ENCODE data around the gene ADISSP. TPM values are rescaled to one million over a fixed set of nuclear protein-coding genes. Genes with fewer than 3 reads are reported as not detected.

ADISSP gene
- total RNA-seq, 1 experiment from 2014 or later: 244 TPM

DNA sequence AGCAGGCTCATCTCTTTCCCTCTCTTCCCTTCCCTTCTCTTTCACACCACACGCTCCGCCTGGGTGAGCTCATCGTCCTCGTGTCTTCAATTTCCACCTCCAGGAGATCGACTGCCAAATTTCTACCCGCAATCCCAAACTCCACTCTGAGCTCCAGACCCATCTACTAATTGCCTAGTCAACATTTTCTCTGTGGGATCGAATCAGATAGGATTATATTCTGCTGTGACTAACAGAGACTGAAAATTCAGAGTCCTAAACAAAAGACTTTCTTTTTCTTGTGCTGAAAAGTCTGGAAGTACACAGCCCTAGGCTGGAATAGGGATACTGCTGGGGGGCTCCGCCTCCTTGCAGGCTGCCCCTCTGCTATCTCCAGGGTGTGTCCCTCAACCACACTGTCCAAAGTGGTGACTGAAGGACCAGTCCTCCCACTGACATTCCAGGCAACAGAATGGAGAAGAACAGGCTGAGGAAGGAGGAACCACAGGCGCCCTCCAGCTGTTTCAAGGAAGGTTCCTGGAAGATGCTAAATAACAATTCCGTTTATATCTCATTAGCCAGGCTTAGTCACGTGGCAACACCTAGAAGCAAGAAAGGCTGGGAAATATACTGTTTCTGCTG is 40.0 kb downstream of the ADISSP start:
- Histone ChIP-seq H3K27me3 (ENCODE audit: low read length) (no peaks in the 10 kb centered on the region), H3K9ac (ENCODE audit: low read length) (no peak overlapping the region), H3F3A (ENCODE audit: low read length, unreplicated experiment) (no peaks in the 10 kb centered on the region), H3K4me1 (ENCODE audit: insufficient read depth, low read length) (peaks cover 20% of the 10 kb centered on the region), H3K9me2 (replicated peaks; ENCODE audit: low read length) (no peaks in the 10 kb centered on the region), H2AFZ (ENCODE audit: low read length) (peak overlapping the region; percentile 62), H3K79me2 (ENCODE audit: low read length) (no peaks in the 10 kb centered on the region), H3K36me3 (ENCODE audit: low read depth, low read length) (no peaks in the 10 kb centered on the region), H3K4me2 (ENCODE audit: low read length) (peak overlapping the region; percentile 65), H4K20me1 (ENCODE audit: low read length) (no peaks in the 10 kb centered on the region), H3K4me3 (ENCODE audit: low read length) (peak overlapping the region; percentile 47; the same call in 1 of the 2 replicates), H3K9me3 (ENCODE audit: low read length) (no peaks in the 10 kb centered on the region), H3K27ac (ENCODE audit: low read length) (no peak overlapping the region)
- POLR2A ChIA-PET (ENCODE audit: unreplicated experiment): interaction anchor here (0.7 kb wide), 1 partner anchor 850 kb away, joined by 3 read pairs; no protein-coding TSS in a partner anchor
- BruUV-seq (replicated peaks): no TSS peak
- intact Hi-C loops (cut with micrococcal nuclease): no loop called here
- DNase-seq: peak; percentile 42
- TF ChIP-seq, protein P1, sequence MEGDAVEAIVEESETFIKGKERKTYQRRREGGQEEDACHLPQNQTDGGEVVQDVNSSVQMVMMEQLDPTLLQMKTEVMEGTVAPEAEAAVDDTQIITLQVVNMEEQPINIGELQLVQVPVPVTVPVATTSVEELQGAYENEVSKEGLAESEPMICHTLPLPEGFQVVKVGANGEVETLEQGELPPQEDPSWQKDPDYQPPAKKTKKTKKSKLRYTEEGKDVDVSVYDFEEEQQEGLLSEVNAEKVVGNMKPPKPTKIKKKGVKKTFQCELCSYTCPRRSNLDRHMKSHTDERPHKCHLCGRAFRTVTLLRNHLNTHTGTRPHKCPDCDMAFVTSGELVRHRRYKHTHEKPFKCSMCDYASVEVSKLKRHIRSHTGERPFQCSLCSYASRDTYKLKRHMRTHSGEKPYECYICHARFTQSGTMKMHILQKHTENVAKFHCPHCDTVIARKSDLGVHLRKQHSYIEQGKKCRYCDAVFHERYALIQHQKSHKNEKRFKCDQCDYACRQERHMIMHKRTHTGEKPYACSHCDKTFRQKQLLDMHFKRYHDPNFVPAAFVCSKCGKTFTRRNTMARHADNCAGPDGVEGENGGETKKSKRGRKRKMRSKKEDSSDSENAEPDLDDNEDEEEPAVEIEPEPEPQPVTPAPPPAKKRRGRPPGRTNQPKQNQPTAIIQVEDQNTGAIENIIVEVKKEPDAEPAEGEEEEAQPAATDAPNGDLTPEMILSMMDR (conservative IDR thresholded peaks at IDR 0.05; ENCODE audit: low read depth, low read length): no peak
- no peak for TF ChIP-seq EZH2phosphoT487 (IDR thresholded peaks at IDR 0.05; ENCODE audit: borderline replicate concordance, low read length)
- TF ChIP-seq EZH2 (IDR thresholded peaks at IDR 0.05; ENCODE audit: low read length, unreplicated experiment): no peak
- CTCF ChIA-PET: interaction anchor here (0.6 to 1.1 kb wide), 3 partner anchors 11 to 81 kb away, joined by 3 to 4 read pairs (median 3); partner anchors contain the start of gene ADISSP
- peak; percentile 57 for ATAC-seq

DNA sequence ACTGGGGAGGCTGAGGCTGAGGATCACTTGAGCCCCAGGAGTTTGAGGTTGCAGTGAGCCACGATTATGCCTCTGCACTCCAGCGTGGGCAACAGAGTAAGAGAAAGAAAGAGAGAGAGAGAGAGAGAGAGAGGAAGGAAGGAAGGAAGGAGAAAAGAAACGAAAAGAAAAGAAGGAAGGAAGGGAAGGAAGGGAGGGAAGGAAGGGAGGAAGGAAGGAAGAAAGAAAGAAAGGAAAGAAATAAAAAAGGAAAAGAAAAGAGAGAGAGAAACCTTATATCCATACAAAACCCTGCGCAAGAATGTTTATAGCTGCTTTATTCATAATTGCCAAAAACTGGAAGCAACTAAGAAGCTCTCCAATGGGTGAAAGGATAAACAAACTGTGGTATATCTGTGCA is 43.2 kb downstream of the ADISSP start:
- ChIA-PET POLR2A (ENCODE audit: unreplicated experiment) (no interaction called here), CTCF (no interaction called here)
- Histone ChIP-seq H3K79me2 (ENCODE audit: low read length) (no peaks in the 10 kb centered on the region), H3K9ac (ENCODE audit: low read length) (no peak overlapping the region), H3K27ac (ENCODE audit: low read length) (no peak overlapping the region), H3K4me3 (ENCODE audit: low read length) (no peak overlapping the region), H4K20me1 (ENCODE audit: low read length) (no peaks in the 10 kb centered on the region), H3K4me1 (ENCODE audit: insufficient read depth, low read length) (peaks cover 20% of the 10 kb centered on the region), H3K9me2 (replicated peaks; ENCODE audit: low read length) (no peaks in the 10 kb centered on the region), H3K4me2 (ENCODE audit: low read length) (no peak overlapping the region), H3K36me3 (ENCODE audit: low read depth, low read length) (no peaks in the 10 kb centered on the region), H3K9me3 (ENCODE audit: low read length) (no peaks in the 10 kb centered on the region), H3K27me3 (ENCODE audit: low read length) (peaks cover 8% of the 10 kb centered on the region; the same call in 1 of the 2 replicates), H2AFZ (ENCODE audit: low read length) (no peak overlapping the region), H3F3A (ENCODE audit: low read length, unreplicated experiment) (no peaks in the 10 kb centered on the region)
- no TSS peak for BruUV-seq (replicated peaks)
- intact Hi-C loops (cut with micrococcal nuclease): loop anchor here (5.0 kb wide), 1 partner anchor 43 kb away; the partner anchor contains the start of gene ADISSP
- DNase-seq: no peak
- no peak for ATAC-seq
- TF ChIP-seq EZH2phosphoT487 (IDR thresholded peaks at IDR 0.05; ENCODE audit: borderline replicate concordance, low read length) (no peak), EZH2 (IDR thresholded peaks at IDR 0.05; ENCODE audit: low read length, unreplicated experiment) (no peak)
- TF ChIP-seq, protein P1 (conservative IDR thresholded peaks at IDR 0.05; ENCODE audit: low read depth, low read length): no peak

DNA sequence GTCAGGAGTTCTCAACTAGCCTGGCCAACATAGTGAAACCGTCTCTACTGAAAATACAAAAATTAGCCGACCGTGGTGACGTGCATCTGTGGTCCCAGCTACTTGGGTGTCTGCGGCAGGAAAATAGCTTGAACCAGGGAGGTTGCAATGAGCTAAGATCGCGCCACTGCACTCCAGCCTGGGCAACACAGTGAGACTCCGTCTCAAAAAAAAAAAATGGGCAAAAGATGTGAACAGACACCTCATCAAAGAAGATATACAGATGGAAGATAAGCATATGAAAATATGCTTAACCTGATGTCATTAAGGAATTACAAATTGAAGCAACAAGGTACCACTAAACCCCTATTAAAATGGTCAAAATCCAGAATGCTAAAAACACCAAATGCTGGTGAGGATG is 44.3 kb downstream of the ADISSP start:
- ATAC-seq (no peak), DNase-seq (no peak)
- POLR2A ChIA-PET (ENCODE audit: unreplicated experiment): interaction anchor here (0.6 kb wide), 1 partner anchor 113 kb away, joined by 3 read pairs; no protein-coding TSS in a partner anchor
- Histone ChIP-seq H3K27ac (ENCODE audit: low read length) (no peak overlapping the region), H3K4me3 (ENCODE audit: low read length) (no peak overlapping the region), H3K4me1 (ENCODE audit: insufficient read depth, low read length) (peaks cover 12% of the 10 kb centered on the region; the same call in 1 of the 2 replicates), H3K27me3 (ENCODE audit: low read length) (peaks cover 8% of the 10 kb centered on the region; the same call in 1 of the 2 replicates), H3K79me2 (ENCODE audit: low read length) (no peaks in the 10 kb centered on the region), H3K9me3 (ENCODE audit: low read length) (no peaks in the 10 kb centered on the region), H3F3A (ENCODE audit: low read length, unreplicated experiment) (no peaks in the 10 kb centered on the region), H3K9ac (ENCODE audit: low read length) (no peak overlapping the region), H3K36me3 (ENCODE audit: low read depth, low read length) (no peaks in the 10 kb centered on the region), H3K4me2 (ENCODE audit: low read length) (no peak overlapping the region), H2AFZ (ENCODE audit: low read length) (no peak overlapping the region), H3K9me2 (replicated peaks; ENCODE audit: low read length) (no peaks in the 10 kb centered on the region), H4K20me1 (ENCODE audit: low read length) (no peaks in the 10 kb centered on the region)
- intact Hi-C loops (cut with micrococcal nuclease): loop anchor here (5.0 kb wide), 1 partner anchor 44 kb away; the partner anchor contains the start of gene ADISSP
- BruUV-seq (replicated peaks): no TSS peak
- TF ChIP-seq EZH2 (IDR thresholded peaks at IDR 0.05; ENCODE audit: low read length, unreplicated experiment) (no peak), EZH2phosphoT487 (IDR thresholded peaks at IDR 0.05; ENCODE audit: borderline replicate concordance, low read length) (no peak)
- TF ChIP-seq, protein P1 (conservative IDR thresholded peaks at IDR 0.05; ENCODE audit: low read depth, low read length): no peak
- CTCF ChIA-PET: no interaction called here
